Activated CD8-positive, alpha-beta memory T cell treated with anti-CD3 and anti-CD28 coated beads for 36 hours (primary cell): ENCODE measurements around the gene CMTR1. TPM values are rescaled to one million over a fixed set of nuclear protein-coding genes. Genes with fewer than 3 reads are reported as not detected.

Experiments
- CTCF ChIA-PET: fragments of 350-600 bp; sonication (Branson Sonifier 250); formaldehyde crosslinking; loops from one replicate; lab custom pipeline; 2021; ENCODE audit warnings: antibody characterized with exemption; lab: Charles Lee
- POLR2A ChIA-PET: fragments of 350-600 bp; sonication (Branson Sonifier 250); formaldehyde crosslinking; loops from one replicate; lab custom pipeline; 2021; ENCODE audit warnings: antibody characterized with exemption; lab: Charles Lee
- total RNA-seq, 2 experiments: library from RNA; stranded (reverse); gene quantifications; one replicate each; pipeline ENCODE4 v1.2.3, GENCODE V29; 2021

CMTR1 gene
- total RNA-seq, 2 experiments from 2014 or later = 44.9 to 45.2 TPM

GRCh38 chr6:37515712-37516075 lies 82.7 kb downstream of the CMTR1 start:
- POLR2A ChIA-PET = interaction anchor here (0.6 to 3.1 kb wide), 4 partner anchors 14 to 38 kb away, joined by 3 to 37 read pairs (median 10); partner anchors contain the start of gene CCDC167
- CTCF ChIA-PET = interaction anchor here (0.8 to 4.8 kb wide), 8 partner anchors 13 to 79 kb away, joined by 3 to 42 read pairs (median 6); partner anchors contain the start of gene CCDC167

GRCh38 chr6:37516076-37516919 lies 83.3 kb downstream of the CMTR1 start:
- ChIA-PET POLR2A (interaction anchor here (0.5 to 3.1 kb wide), 9 partner anchors 8 to 49 kb away, joined by 3 to 37 read pairs (median 9); partner anchors contain the start of gene CCDC167), CTCF (interaction anchor here (0.5 to 4.8 kb wide), 15 partner anchors 8 to 483 kb away, joined by 3 to 42 read pairs (median 3); partner anchors contain the start of gene CCDC167)

GRCh38 chr6:37516920-37517405 lies 83.9 kb downstream of the CMTR1 start:
- CTCF ChIA-PET = interaction anchor here (1.0 to 4.8 kb wide), 12 partner anchors 9 to 38 kb away, joined by 3 to 42 read pairs (median 4); partner anchors contain the start of gene CCDC167
- POLR2A ChIA-PET = interaction anchor here (0.5 to 3.1 kb wide), 9 partner anchors 9 to 48 kb away, joined by 3 to 37 read pairs (median 9); partner anchors contain the start of gene CCDC167

GRCh38 chr6:37517411-37517812 lies 84.4 kb downstream of the CMTR1 start:
- ChIA-PET POLR2A (interaction anchor here (0.9 to 3.1 kb wide), 8 partner anchors 9 to 30 kb away, joined by 3 to 37 read pairs (median 10); partner anchors contain the start of gene CCDC167), CTCF (interaction anchor here (1.1 to 4.8 kb wide), 10 partner anchors 9 to 36 kb away, joined by 3 to 42 read pairs (median 6); partner anchors contain the start of gene CCDC167)

- ChIA-PET POLR2A (interaction anchor here (0.9 to 3.1 kb wide), 6 partner anchors 17 to 30 kb away, joined by 3 to 37 read pairs (median 10); partner anchors contain the start of gene CCDC167), CTCF (interaction anchor here (1.2 to 4.8 kb wide), 3 partner anchors 10 to 29 kb away, joined by 4 to 42 read pairs (median 10); partner anchors contain the start of gene CCDC167)
Measured at GRCh38 chr6:37518116-37518515, 85.1 kb downstream of the CMTR1 start.

- CTCF ChIA-PET = interaction anchor here (4.8 kb wide), 1 partner anchor 17 kb away, joined by 42 read pairs; the partner anchor contains the start of gene CCDC167
- POLR2A ChIA-PET = no interaction called here
Measured at GRCh38 chr6:37519461-37519860, 86.4 kb downstream of the CMTR1 start.

- CTCF ChIA-PET = no interaction called here
- POLR2A ChIA-PET = no interaction called here
Measured at GRCh38 chr6:37520926-37521325, 87.9 kb downstream of the CMTR1 start.

- ChIA-PET CTCF (no interaction called here), POLR2A (no interaction called here)
Measured at GRCh38 chr6:37521674-37522073, 88.7 kb downstream of the CMTR1 start.

- ChIA-PET POLR2A (interaction anchor here (0.7 kb wide), 1 partner anchor 71 kb away, joined by 3 read pairs; no protein-coding TSS in a partner anchor), CTCF (interaction anchor here (0.8 to 1.0 kb wide), 2 partner anchors 9 to 15 kb away, joined by 3 read pairs; no protein-coding TSS in a partner anchor)
Measured at GRCh38 chr6:37522836-37523235, 89.8 kb downstream of the CMTR1 start.

- POLR2A ChIA-PET = interaction anchor here (0.7 kb wide), 1 partner anchor 71 kb away, joined by 3 read pairs; no protein-coding TSS in a partner anchor
- CTCF ChIA-PET = interaction anchor here (1.0 kb wide), 1 partner anchor 15 kb away, joined by 3 read pairs; no protein-coding TSS in a partner anchor
Measured at GRCh38 chr6:37523412-37523811, 90.4 kb downstream of the CMTR1 start.

GRCh38 chr6:37524025-37524969 lies 91.3 kb downstream of the CMTR1 start:
- CTCF ChIA-PET = interaction anchor here (0.7 to 0.9 kb wide), 2 partner anchors 41 to 140 kb away, joined by 3 read pairs; no protein-coding TSS in a partner anchor

GRCh38 chr6:37524970-37525318 lies 91.9 kb downstream of the CMTR1 start:
- CTCF ChIA-PET = interaction anchor here (0.7 to 0.9 kb wide), 2 partner anchors 41 to 141 kb away, joined by 3 read pairs; no protein-coding TSS in a partner anchor
- POLR2A ChIA-PET = no interaction called here

More at GRCh38 chr6:37524025-37524969, 91.3 kb downstream of the CMTR1 start:
- POLR2A ChIA-PET = no interaction called here

GRCh38 chr6:37525460-37526357 lies 92.7 kb downstream of the CMTR1 start:
- ChIA-PET POLR2A (no interaction called here), CTCF (interaction anchor here (0.7 to 1.2 kb wide), 3 partner anchors 11 to 142 kb away, joined by 3 read pairs; no protein-coding TSS in a partner anchor)

- ChIA-PET CTCF (no interaction called here), POLR2A (no interaction called here)
Measured at GRCh38 chr6:37528541-37528940, 95.5 kb downstream of the CMTR1 start.

- CTCF ChIA-PET = interaction anchor here (1.0 kb wide), 1 partner anchor 162 kb away, joined by 3 read pairs; no protein-coding TSS in a partner anchor
- POLR2A ChIA-PET = no interaction called here
Measured at GRCh38 chr6:37530297-37530696, 97.3 kb downstream of the CMTR1 start.

- POLR2A ChIA-PET = no interaction called here
Measured at GRCh38 chr6:37531026-37531425, 98.0 kb downstream of the CMTR1 start.

More at GRCh38 chr6:37531026-37531425, 98.0 kb downstream of the CMTR1 start:
- CTCF ChIA-PET = interaction anchor here (0.7 to 1.2 kb wide), 3 partner anchors 9 to 35 kb away, joined by 3 read pairs; no protein-coding TSS in a partner anchor
